Neural cell (in vitro differentiated cells): Measurements from ENCODE around the gene TOM1L1. TPM values are rescaled to one million over a fixed set of nuclear protein-coding genes. Genes with fewer than 3 reads are reported as not detected.

ENCODE experiments used
- H2AFZ ChIP-seq: fragments of 200-600, 300-800 bp; sonication (generic), shearing (Covaris generic); 2 replicates; pipeline ENCODE4 v1.6.0; 2014; ENCODE audit warnings: low read depth, mild to moderate bottlenecking, antibody characterized with exemption, low read length, moderate library complexity
- H3F3A ChIP-seq: fragments of 200-600 bp; shearing (Covaris generic); 2 replicates; pipeline ENCODE4 v1.6.1; 2016; ENCODE audit warnings: mild to moderate bottlenecking, moderate library complexity, mixed read lengths, antibody characterized with exemption, low read length; ENCODE audit not compliant: insufficient read depth, poor library complexity, severe bottlenecking
- H3K27ac ChIP-seq: fragments of 200-600, 300-800 bp; sonication (generic), shearing (Covaris generic); 2 replicates; pipeline ENCODE4 v1.5.1; 2014; ENCODE audit warnings: mild to moderate bottlenecking, low read length, moderate library complexity
- H3K27me3 ChIP-seq: fragments of 300-800, 200-600 bp; sonication (generic), shearing (Covaris generic); 2 replicates; pipeline ENCODE4 v1.6.0; 2014; ENCODE audit warnings: mild to moderate bottlenecking, low read depth, low read length, moderate library complexity; ENCODE audit not compliant: insufficient read depth
- H3K36me3 ChIP-seq: fragments of 300-800, 200-600 bp; sonication (generic), shearing (Covaris generic); 2 replicates; pipeline ENCODE4 v1.5.1; 2014; ENCODE audit warnings: mild to moderate bottlenecking, antibody characterized with exemption, low read length, moderate library complexity; ENCODE audit not compliant: insufficient read depth
- H3K4me2 ChIP-seq: fragments of 300-800, 200-600 bp; sonication (generic), shearing (Covaris generic); 2 replicates; pipeline ENCODE4 v1.6.0; 2014; ENCODE audit warnings: mild to moderate bottlenecking, low read length
- H3K4me3 ChIP-seq: fragments of 300-800, 200-600 bp; sonication (generic), shearing (Covaris generic); 2 replicates; pipeline ENCODE4 v1.5.1; 2014; ENCODE audit warnings: mild to moderate bottlenecking, low read length, moderate library complexity
- H3K79me2 ChIP-seq: fragments of 200-600 bp; shearing (Covaris generic); replicated peaks from 2 replicates; pipeline ENCODE4 v1.6.0; 2014; ENCODE audit warnings: mild to moderate bottlenecking, low read length, moderate library complexity; ENCODE audit not compliant: insufficient read depth
- H3K9ac ChIP-seq: fragments of 300-800, 200-600 bp; sonication (generic), shearing (Covaris generic); 2 replicates; pipeline ENCODE4 v1.6.1; 2016; ENCODE audit warnings: mild to moderate bottlenecking, low read length, mixed read lengths
- H3K9me2 ChIP-seq: fragments of 200-600 bp; shearing (Covaris generic); 2 replicates; pipeline ENCODE4 v1.6.1; 2016; ENCODE audit warnings: mild to moderate bottlenecking, low read length, mixed read lengths; ENCODE audit not compliant: insufficient read depth
- H3K9me3 ChIP-seq: fragments of 200-600, 300-800 bp; sonication (generic), shearing (Covaris generic); 2 replicates; pipeline ENCODE4 v1.6.1; 2016; ENCODE audit warnings: mild to moderate bottlenecking, mixed run types, low read length, moderate library complexity, mixed read lengths
- H4K20me1 ChIP-seq: fragments of 200-600 bp; shearing (Covaris generic); 2 replicates; pipeline ENCODE4 v1.6.1; 2016; ENCODE audit warnings: mild to moderate bottlenecking, mixed run types; ENCODE audit not compliant: insufficient read depth
- CTCF ChIP-seq: fragments of 450-650 bp; IDR thresholded peaks from 2 replicates; pipeline ENCODE4 v1.5.1; 2014; ENCODE audit warnings: antibody characterized with exemption, mild to moderate bottlenecking, moderate library complexity; ENCODE audit not compliant: poor library complexity, severe bottlenecking
- EP300 ChIP-seq: fragments of 450-650 bp; conservative IDR thresholded peaks from 2 replicates; pipeline ENCODE4 v1.6.1; 2014; ENCODE audit warnings: antibody characterized with exemption, mild to moderate bottlenecking, moderate library complexity; ENCODE audit not compliant: poor library complexity, severe bottlenecking
- EZH2 ChIP-seq: fragments of 200-600, 300-800 bp; shearing (Covaris generic), sonication (generic); IDR thresholded peaks from 2 replicates; pipeline ENCODE4 v1.6.1; 2014; ENCODE audit warnings: antibody characterized with exemption, low read length, borderline replicate concordance, mild to moderate bottlenecking; ENCODE audit not compliant: insufficient read depth, poor library complexity, severe bottlenecking
- MXI1 ChIP-seq: fragments of 450-650 bp; conservative IDR thresholded peaks from 2 replicates; pipeline ENCODE4 v1.6.1; 2014; ENCODE audit warnings: antibody characterized with exemption, mild to moderate bottlenecking; ENCODE audit not compliant: poor library complexity, severe bottlenecking
- POLR2AphosphoS5 ChIP-seq: IDR thresholded peaks from 2 replicates; pipeline ENCODE4 v1.6.1; 2012
- RAD21 ChIP-seq: fragments of 450-650 bp; conservative IDR thresholded peaks from 2 replicates; pipeline ENCODE4 v1.6.1; 2014; ENCODE audit warnings: antibody characterized with exemption, mild to moderate bottlenecking, moderate library complexity
- REST ChIP-seq: IDR thresholded peaks from 2 replicates; pipeline ENCODE4 v1.6.1; 2012; ENCODE audit warnings: borderline replicate concordance
- SMC3 ChIP-seq: fragments of 450-650 bp; conservative IDR thresholded peaks from 2 replicates; pipeline ENCODE4 v1.6.1; 2014; ENCODE audit warnings: antibody characterized with exemption, mild to moderate bottlenecking, moderate library complexity; ENCODE audit not compliant: poor library complexity
- TAF1 ChIP-seq: IDR thresholded peaks from 2 replicates; pipeline ENCODE4 v1.6.1; 2012; ENCODE audit warnings: low read depth
- polyA plus RNA-seq: library from polyadenylated mRNA; depleted of rRNA; stranded (reverse); fragments of >200 nt; gene quantifications from 2 replicates; pipeline ENCODE4 v1.2.3, GENCODE V29; 2014

TOM1L1 gene
- polyA plus RNA-seq, 1 donor from 2014 or later, result 13.6 TPM

- Histone ChIP-seq H3K79me2 (peaks cover 35% of the 10 kb centered on the region), H3K27me3 (no peaks in the 10 kb centered on the region), H4K20me1 (no peaks in the 10 kb centered on the region), H3K9me3 (no peaks in the 10 kb centered on the region), H3K36me3 (no peaks in the 10 kb centered on the region), H2AFZ (no peak overlapping the region), H3K9me2 (no peaks in the 10 kb centered on the region), H3K4me2 (no peak overlapping the region), H3F3A (no peaks in the 10 kb centered on the region), H3K4me3 (no peak overlapping the region), H3K27ac (no peak overlapping the region), H3K9ac (no peak overlapping the region)
- TF ChIP-seq SMC3 (no peak), EZH2 (no peak), EP300 (no peak), POLR2AphosphoS5 (no peak), TAF1 (no peak), REST (no peak), RAD21 (no peak), MXI1 (no peak), CTCF (no peak)
These were observed 77.1 kb downstream of the TOM1L1 start for GRCh38 chr17:54977744-54978143.

GRCh38 chr17:54979657-54980056 lies 79.0 kb downstream of the TOM1L1 start:
- Histone ChIP-seq H3K4me2 (no peak overlapping the region), H3K27me3 (no peaks in the 10 kb centered on the region), H3K36me3 (no peaks in the 10 kb centered on the region), H3K9me2 (no peaks in the 10 kb centered on the region), H3K4me3 (no peak overlapping the region), H3F3A (no peaks in the 10 kb centered on the region), H2AFZ (no peak overlapping the region), H3K9ac (no peak overlapping the region), H3K27ac (no peak overlapping the region), H3K79me2 (peaks cover 32% of the 10 kb centered on the region), H3K9me3 (no peaks in the 10 kb centered on the region), H4K20me1 (no peaks in the 10 kb centered on the region)
- TF ChIP-seq EP300 (no peak), REST (no peak), POLR2AphosphoS5 (no peak), EZH2 (no peak), RAD21 (no peak), SMC3 (no peak), MXI1 (no peak), TAF1 (no peak), CTCF (no peak)
